GM21619 (cell line): ENCODE results near the gene ICA1L.

Source experiments
- ATAC-seq: cut with Tn5 transposase; IDR thresholded peaks from one replicate; pipeline ENCODE4 v1.9.1; 2021; ENCODE audit not compliant: unreplicated experiment

ICA1L gene

GRCh38 chr2:202749477-202749876, 122.1 kb downstream of the ICA1L start:
- no peak for ATAC-seq

- ATAC-seq = no peak
Measured at GRCh38 chr2:202743613-202744012, 128.0 kb downstream of the ICA1L start.

- no peak for ATAC-seq
Measured at GRCh38 chr2:202736826-202737225, 134.7 kb downstream of the ICA1L start.

GRCh38 chr2:202726070-202726469, 145.5 kb downstream of the ICA1L start:
- no peak for ATAC-seq

GRCh38 chr2:202723746-202724145, 147.8 kb downstream of the ICA1L start:
- ATAC-seq = no peak
